ENCODE results near the gene DUOX1. TPM values are rescaled to one million over a fixed set of nuclear protein-coding genes. Genes with fewer than 3 reads are reported as not detected.
A peak's percentile ranks its signal among the peaks of the same experiment; 100 is the strongest.

The DUOX1 gene
- total RNA-seq, 1 experiment from 2014 or later = 15.1 TPM

- Mint-ChIP-seq H3K36me3 (ENCODE audit: insufficient read depth, unreplicated experiment) (no peaks in the 10 kb centered on the region), H3K27me3 (ENCODE audit: insufficient read depth, unreplicated experiment) (peaks cover 19% of the 10 kb centered on the region), H3K9me3 (ENCODE audit: unreplicated experiment) (no peaks in the 10 kb centered on the region), H3K4me1 (ENCODE audit: insufficient read depth, unreplicated experiment) (peaks cover 9% of the 10 kb centered on the region), H3K4me3 (ENCODE audit: unreplicated experiment) (no peak overlapping the region), H3K27ac (ENCODE audit: low read depth, unreplicated experiment) (no peak overlapping the region)
- no TSS peak for BruUV-seq (replicated peaks)
- CTCF ChIA-PET = interaction anchor here (0.6 to 4.2 kb wide), 26 partner anchors 8 to 266 kb away, joined by 3 to 43 read pairs (median 4); partner anchors contain the start of genes DUOX1 and DUOXA1
- no peak for DNase-seq (ENCODE audit: unreplicated experiment)
- POLR2A ChIA-PET = no interaction called here
- no peak for TF ChIP-seq CTCF (IDR thresholded peaks at IDR 0.05; ENCODE audit: unreplicated experiment)
- intact Hi-C loops (cut with micrococcal nuclease) = loop anchor here (5.0 kb wide), 1 partner anchor 152 kb away; no protein-coding TSS in a partner anchor
These were observed 10.8 kb upstream of the DUOX1 start for GRCh38 chr15:45118996-45119395.

- H3K9me3 Mint-ChIP-seq (ENCODE audit: unreplicated experiment) = no peaks in the 10 kb centered on the region
- no peak for DNase-seq (ENCODE audit: unreplicated experiment)
- H3K27me3 Mint-ChIP-seq (ENCODE audit: insufficient read depth, unreplicated experiment) = peaks cover 13% of the 10 kb centered on the region
- no peak for TF ChIP-seq CTCF (IDR thresholded peaks at IDR 0.05; ENCODE audit: unreplicated experiment)
- intact Hi-C loops (cut with micrococcal nuclease) = no loop called here
- peaks cover 7% of the 10 kb centered on the region for H3K4me1 Mint-ChIP-seq (ENCODE audit: insufficient read depth, unreplicated experiment)
- no peak overlapping the region for H3K27ac Mint-ChIP-seq (ENCODE audit: low read depth, unreplicated experiment)
- POLR2A ChIA-PET = no interaction called here
- no peaks in the 10 kb centered on the region for H3K36me3 Mint-ChIP-seq (ENCODE audit: insufficient read depth, unreplicated experiment)
- BruUV-seq (replicated peaks) = no TSS peak
- CTCF ChIA-PET = interaction anchor here (0.5 to 4.2 kb wide), 7 partner anchors 10 to 293 kb away, joined by 3 to 43 read pairs (median 5); partner anchors contain the start of genes DUOX1 and DUOXA1
- H3K4me3 Mint-ChIP-seq (ENCODE audit: unreplicated experiment) = no peak overlapping the region
These were observed 9.5 kb upstream of the DUOX1 start for GRCh38 chr15:45120081-45120972.

GRCh38 chr15:45121020-45121419, 8.8 kb upstream of the DUOX1 start:
- no TSS peak for BruUV-seq (replicated peaks)
- H3K4me1 Mint-ChIP-seq (ENCODE audit: insufficient read depth, unreplicated experiment) = peaks cover 7% of the 10 kb centered on the region
- TF ChIP-seq CTCF (IDR thresholded peaks at IDR 0.05; ENCODE audit: unreplicated experiment) = no peak
- H3K9me3 Mint-ChIP-seq (ENCODE audit: unreplicated experiment) = no peaks in the 10 kb centered on the region
- no peak for DNase-seq (ENCODE audit: unreplicated experiment)
- H3K27me3 Mint-ChIP-seq (ENCODE audit: insufficient read depth, unreplicated experiment) = peaks cover 15% of the 10 kb centered on the region
- H3K36me3 Mint-ChIP-seq (ENCODE audit: insufficient read depth, unreplicated experiment) = no peaks in the 10 kb centered on the region
- ChIA-PET POLR2A (no interaction called here), CTCF (interaction anchor here (0.6 to 4.2 kb wide), 7 partner anchors 9 to 278 kb away, joined by 3 to 43 read pairs (median 5); partner anchors contain the start of genes DUOX1 and DUOXA1)
- intact Hi-C loops (cut with micrococcal nuclease) = no loop called here
- H3K4me3 Mint-ChIP-seq (ENCODE audit: unreplicated experiment) = no peak overlapping the region
- H3K27ac Mint-ChIP-seq (ENCODE audit: low read depth, unreplicated experiment) = no peak overlapping the region

GRCh38 chr15:45121706-45122417, 7.9 kb upstream of the DUOX1 start:
- CTCF ChIA-PET = interaction anchor here (0.6 to 4.2 kb wide), 9 partner anchors 8 to 277 kb away, joined by 3 to 43 read pairs (median 6); partner anchors contain the start of genes DUOX1 and DUOXA1
- Mint-ChIP-seq H3K27me3 (ENCODE audit: insufficient read depth, unreplicated experiment) (peaks cover 21% of the 10 kb centered on the region), H3K4me1 (ENCODE audit: insufficient read depth, unreplicated experiment) (peaks cover 7% of the 10 kb centered on the region), H3K9me3 (ENCODE audit: unreplicated experiment) (no peaks in the 10 kb centered on the region), H3K36me3 (ENCODE audit: insufficient read depth, unreplicated experiment) (no peaks in the 10 kb centered on the region), H3K27ac (ENCODE audit: low read depth, unreplicated experiment) (no peak overlapping the region), H3K4me3 (ENCODE audit: unreplicated experiment) (no peak overlapping the region)
- no TSS peak for BruUV-seq (replicated peaks)
- TF ChIP-seq CTCF (IDR thresholded peaks at IDR 0.05; ENCODE audit: unreplicated experiment) = no peak
- POLR2A ChIA-PET = no interaction called here
- intact Hi-C loops (cut with micrococcal nuclease) = no loop called here
- peak; percentile 72 for DNase-seq (ENCODE audit: unreplicated experiment)
